Fibroblast of lung (primary cell): ENCODE results near the gene EIF3D. TPM values are rescaled to one million over a fixed set of nuclear protein-coding genes. Genes with fewer than 3 reads are reported as not detected.

Experiments used
- DNase-seq, 2 donors: peaks; one replicate each; pipeline versions ENCODE4 v3.0.0 to v3.0.0-alpha.2; 2010; ENCODE audit warnings: low read depth in 2 of 2
- H2AFZ ChIP-seq: 2 replicates; pipeline ENCODE4 v1.5.1; 2012; ENCODE audit warnings: low read length, control low read depth, inconsistent platforms
- H3K27ac ChIP-seq: 2 replicates; pipeline ENCODE4 v1.5.1; 2011; ENCODE audit warnings: low read length, control low read depth; ENCODE audit not compliant: insufficient read depth
- H3K27me3 ChIP-seq: 2 replicates; pipeline ENCODE4 v1.5.1; 2011; ENCODE audit warnings: mild to moderate bottlenecking, low read length; ENCODE audit not compliant: control insufficient read depth, insufficient read depth
- H3K36me3 ChIP-seq: 2 replicates; pipeline ENCODE4 v1.5.1; 2011; ENCODE audit warnings: low read length; ENCODE audit not compliant: control insufficient read depth, insufficient read depth
- H3K4me1 ChIP-seq: 2 replicates; pipeline ENCODE4 v1.5.1; 2011; ENCODE audit warnings: low read length; ENCODE audit not compliant: control insufficient read depth, insufficient read depth; ENCODE audit errors: extremely low read depth
- H3K4me2 ChIP-seq: 2 replicates; pipeline ENCODE4 v1.5.1; 2011; ENCODE audit warnings: low read length, control low read depth; ENCODE audit not compliant: insufficient read depth; ENCODE audit errors: extremely low read depth
- H3K4me3 ChIP-seq, 4 experiments: fragments of 200-600 bp in 1 of 4; sonication (generic) in 1 of 4; replicated peaks in 1 of 4; 2 replicates each; pipeline ENCODE4 v1.5.1; 2011 to 2016; ENCODE audit warnings: low read length in 4 of 4, low read depth in 3 of 4, mild to moderate bottlenecking in 3 of 4, control low read depth in 2 of 4, inconsistent platforms in 1 of 4, mixed read lengths in 1 of 4; ENCODE audit not compliant: insufficient read depth in 1 of 4; ENCODE audit errors: control extremely low read depth in 1 of 4
- H3K79me2 ChIP-seq: 2 replicates; pipeline ENCODE4 v1.5.1; 2012; ENCODE audit warnings: mild to moderate bottlenecking, low read length, inconsistent platforms; ENCODE audit not compliant: control insufficient read depth, insufficient read depth
- H3K9ac ChIP-seq: 2 replicates; pipeline ENCODE4 v1.5.1; 2011; ENCODE audit warnings: mild to moderate bottlenecking, low read length, control low read depth; ENCODE audit not compliant: insufficient read depth
- H3K9me3 ChIP-seq: 2 replicates; pipeline ENCODE4 v1.5.1; 2012; ENCODE audit warnings: low read depth, low read length; ENCODE audit not compliant: control insufficient read depth, insufficient read depth
- H4K20me1 ChIP-seq: 2 replicates; pipeline ENCODE4 v1.5.1; 2011; ENCODE audit warnings: low read length; ENCODE audit not compliant: control insufficient read depth, insufficient read depth; ENCODE audit errors: extremely low read depth
- CTCF ChIP-seq, 2 donors: IDR thresholded peaks in 1 of 2; conservative IDR thresholded peaks in 1 of 2; 1 replicate in 1 of 2; 2 replicates in 1 of 2; pipeline ENCODE4 v1.5.1; 2011 to 2012; ENCODE audit warnings: low read length in 2 of 2, control low read depth in 1 of 2, inconsistent platforms in 1 of 2, low read depth in 1 of 2, mild to moderate bottlenecking in 1 of 2
- EZH2 ChIP-seq: IDR thresholded peaks from 2 replicates; pipeline ENCODE4 v1.5.1; 2012; ENCODE audit warnings: low read length, control low read depth, mild to moderate bottlenecking; ENCODE audit errors: missing control alignments
- polyA plus RNA-seq, 2 donors: library from polyadenylated mRNA; depleted of rRNA in 1 of 2; stranded (reverse) in 1 of 2; unstranded in 1 of 2; fragments of >200 nt; gene quantifications; 2 replicates each; pipeline ENCODE4 v1.2.1, GENCODE V29; 2011 to 2012; ENCODE audit warnings: missing spikeins in 1 of 2
- total RNA-seq: library from RNA; depleted of rRNA; stranded (reverse); fragments of >200 nt; gene quantifications from 2 replicates; pipeline ENCODE4 v1.2.1, GENCODE V29; 2014

The EIF3D gene
- total and polyA plus RNA-seq, 2 donors (not counting 1 experiment from before 2014, with no cell fraction given), result 267 to 306 TPM

DNA sequence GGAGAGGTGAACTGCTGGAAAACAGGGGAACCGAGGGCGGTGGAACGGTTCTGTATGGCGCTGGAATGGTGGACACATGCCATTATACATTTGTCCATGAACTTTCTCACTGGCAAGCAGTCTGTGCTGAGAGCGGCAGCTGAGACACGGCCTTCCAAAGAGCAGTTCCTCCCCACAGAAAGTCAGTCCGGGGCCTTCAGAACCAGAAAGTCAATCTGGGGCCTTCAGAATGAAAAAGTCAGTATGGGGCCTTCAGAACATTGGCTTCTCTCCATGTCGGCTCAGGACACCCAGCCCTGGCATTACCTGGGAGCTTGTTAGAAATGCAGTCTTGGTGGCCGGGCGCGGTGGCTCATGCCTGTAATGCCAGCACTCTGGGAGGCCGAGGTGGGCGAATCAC, 56.3 kb downstream of the EIF3D start:
- H3K9ac ChIP-seq, result no peak overlapping the region
- H3K36me3 ChIP-seq, result peaks cover 9% of the 10 kb centered on the region
- no peaks in the 10 kb centered on the region for H3K27me3 ChIP-seq
- no peak overlapping the region for H3K27ac ChIP-seq
- TF ChIP-seq CTCF (conservative IDR thresholded peaks at IDR 0.05 in 1 of 2, IDR thresholded peaks at IDR 0.05 in 1 of 2; ENCODE audit: low read depth in 1 of 2, low read length in 2 of 2) (no peak), EZH2 (no peak)
- H3K4me2 ChIP-seq, result no peak overlapping the region
- no peak overlapping the region for H2AFZ ChIP-seq
- no peak overlapping the region for H3K4me3 ChIP-seq
- peaks cover 18% of the 10 kb centered on the region for H3K79me2 ChIP-seq
- H3K4me1 ChIP-seq, result peaks cover 32% of the 10 kb centered on the region
- no peak for DNase-seq
- no peaks in the 10 kb centered on the region for H4K20me1 ChIP-seq
- H3K9me3 ChIP-seq, result no peaks in the 10 kb centered on the region

GRCh38 chr22:36471341-36471821, 57.6 kb downstream of the EIF3D start:
- no peak overlapping the region for H3K4me2 ChIP-seq
- H3K36me3 ChIP-seq, result peaks cover 8% of the 10 kb centered on the region
- no peak for TF ChIP-seq EZH2
- TF ChIP-seq CTCF (conservative IDR thresholded peaks at IDR 0.05 in 1 of 2, IDR thresholded peaks at IDR 0.05 in 1 of 2; ENCODE audit: low read depth in 1 of 2, low read length in 2 of 2), result no peak
- no peak overlapping the region for H3K4me3 ChIP-seq
- H3K4me1 ChIP-seq, result peaks cover 44% of the 10 kb centered on the region
- H3K27me3 ChIP-seq, result no peaks in the 10 kb centered on the region
- H3K9ac ChIP-seq, result no peak overlapping the region
- no peaks in the 10 kb centered on the region for H4K20me1 ChIP-seq
- peak; percentile 34 to 88 for DNase-seq
- no peaks in the 10 kb centered on the region for H3K9me3 ChIP-seq
- peak overlapping the region; percentile 69 for H3K27ac ChIP-seq
- H2AFZ ChIP-seq, result no peak overlapping the region
- peaks cover 18% of the 10 kb centered on the region for H3K79me2 ChIP-seq

DNA sequence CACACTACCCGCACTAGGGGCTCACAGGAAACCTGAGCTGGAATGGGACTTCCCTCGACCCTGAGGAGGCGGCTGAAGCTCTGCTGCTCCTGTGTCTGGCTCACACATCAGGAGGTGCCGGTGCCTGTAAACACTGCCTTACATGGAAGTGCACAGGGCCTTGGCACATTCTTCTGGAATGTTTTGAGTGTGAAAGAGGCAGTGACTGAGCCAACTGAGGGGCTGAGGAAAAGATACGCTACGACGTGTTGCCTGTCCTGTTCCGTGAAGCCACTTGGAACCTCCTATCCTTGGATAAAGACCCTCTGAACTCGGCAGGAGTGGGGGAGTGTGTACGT, 58.0 kb downstream of the EIF3D start:
- Histone ChIP-seq H2AFZ (no peak overlapping the region), H3K27ac (peak overlapping the region; percentile 69), H3K36me3 (peaks cover 9% of the 10 kb centered on the region), H3K9ac (no peak overlapping the region), H4K20me1 (no peaks in the 10 kb centered on the region), H3K9me3 (no peaks in the 10 kb centered on the region), H3K79me2 (peaks cover 18% of the 10 kb centered on the region), H3K4me3 (no peak overlapping the region), H3K4me1 (peaks cover 48% of the 10 kb centered on the region), H3K4me2 (no peak overlapping the region), H3K27me3 (no peaks in the 10 kb centered on the region)
- no peak for TF ChIP-seq CTCF (conservative IDR thresholded peaks at IDR 0.05 in 1 of 2, IDR thresholded peaks at IDR 0.05 in 1 of 2; ENCODE audit: low read depth in 1 of 2, low read length in 2 of 2)
- TF ChIP-seq EZH2, result no peak
- peak; percentile 58 to 86 for DNase-seq
